Endothelial cell of umbilical vein (primary cell): ENCODE results near the gene FGF22.

Source experiments
- EZH2 ChIP-seq: IDR thresholded peaks from 2 replicates; pipeline ENCODE4 v1.6.1; 2012; ENCODE audit warnings: borderline replicate concordance, low read depth, mild to moderate bottlenecking, moderate library complexity, low read length, inconsistent platforms; ENCODE audit not compliant: severe bottlenecking
- JUN ChIP-seq: IDR thresholded peaks from 2 replicates; pipeline ENCODE4 v1.6.1; 2011; ENCODE audit warnings: borderline replicate concordance, low read depth; ENCODE audit not compliant: insufficient read length, insufficient read depth
- POLR2AphosphoS5 ChIP-seq: IDR thresholded peaks from 2 replicates; pipeline ENCODE4 v1.6.1; 2012; ENCODE audit warnings: low read depth, mild to moderate bottlenecking, control low read depth, low read length, moderate library complexity; ENCODE audit not compliant: insufficient read depth
- TF ChIP-seq, protein P1 (sequence below), 2 donors: IDR thresholded peaks; 1 replicate in 1 of 2; 2 replicates in 1 of 2; pipeline ENCODE4 v1.5.1; 2011; ENCODE audit warnings: low read length in 2 of 2, mild to moderate bottlenecking in 2 of 2, moderate library complexity in 2 of 2, control low read depth in 1 of 2, inconsistent platforms in 1 of 2, low read depth in 1 of 2; ENCODE audit not compliant: insufficient read depth in 1 of 2; ENCODE audit errors: extremely low read depth in 1 of 2

GRCh38 chr19:608155-609003, 31.3 kb upstream of the FGF22 start:
- TF ChIP-seq, protein P1, sequence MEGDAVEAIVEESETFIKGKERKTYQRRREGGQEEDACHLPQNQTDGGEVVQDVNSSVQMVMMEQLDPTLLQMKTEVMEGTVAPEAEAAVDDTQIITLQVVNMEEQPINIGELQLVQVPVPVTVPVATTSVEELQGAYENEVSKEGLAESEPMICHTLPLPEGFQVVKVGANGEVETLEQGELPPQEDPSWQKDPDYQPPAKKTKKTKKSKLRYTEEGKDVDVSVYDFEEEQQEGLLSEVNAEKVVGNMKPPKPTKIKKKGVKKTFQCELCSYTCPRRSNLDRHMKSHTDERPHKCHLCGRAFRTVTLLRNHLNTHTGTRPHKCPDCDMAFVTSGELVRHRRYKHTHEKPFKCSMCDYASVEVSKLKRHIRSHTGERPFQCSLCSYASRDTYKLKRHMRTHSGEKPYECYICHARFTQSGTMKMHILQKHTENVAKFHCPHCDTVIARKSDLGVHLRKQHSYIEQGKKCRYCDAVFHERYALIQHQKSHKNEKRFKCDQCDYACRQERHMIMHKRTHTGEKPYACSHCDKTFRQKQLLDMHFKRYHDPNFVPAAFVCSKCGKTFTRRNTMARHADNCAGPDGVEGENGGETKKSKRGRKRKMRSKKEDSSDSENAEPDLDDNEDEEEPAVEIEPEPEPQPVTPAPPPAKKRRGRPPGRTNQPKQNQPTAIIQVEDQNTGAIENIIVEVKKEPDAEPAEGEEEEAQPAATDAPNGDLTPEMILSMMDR (IDR thresholded peaks at IDR 0.05; ENCODE audit: extremely low read depth in 1 of 2, insufficient read depth in 1 of 2, low read depth in 1 of 2, low read length in 2 of 2), result no peak
- TF ChIP-seq POLR2AphosphoS5, result no peak
- no peak for TF ChIP-seq EZH2
- no peak for TF ChIP-seq JUN
